Putamen (tissue), 1 donor: ENCODE measurements around the gene GSTM2.

Experiments
- DNase-seq: peaks from one replicate; pipeline ENCODE4 v3.0.0-alpha.2; 2016; ENCODE audit warnings: low spot score

The GSTM2 gene

GRCh38 chr1:109667452-109668122 is at the start of gene GSTM2:
TSS of gene GSTM2 (plus strand) at chr1:109668057. CDS start at chr1:109668116, 59 bp downstream.
- DNase-seq = peak; percentile 87

- DNase-seq = no peak
These were observed 48.9 kb upstream of the GSTM2 start for GRCh38 chr1:109618661-109619575.

DNA sequence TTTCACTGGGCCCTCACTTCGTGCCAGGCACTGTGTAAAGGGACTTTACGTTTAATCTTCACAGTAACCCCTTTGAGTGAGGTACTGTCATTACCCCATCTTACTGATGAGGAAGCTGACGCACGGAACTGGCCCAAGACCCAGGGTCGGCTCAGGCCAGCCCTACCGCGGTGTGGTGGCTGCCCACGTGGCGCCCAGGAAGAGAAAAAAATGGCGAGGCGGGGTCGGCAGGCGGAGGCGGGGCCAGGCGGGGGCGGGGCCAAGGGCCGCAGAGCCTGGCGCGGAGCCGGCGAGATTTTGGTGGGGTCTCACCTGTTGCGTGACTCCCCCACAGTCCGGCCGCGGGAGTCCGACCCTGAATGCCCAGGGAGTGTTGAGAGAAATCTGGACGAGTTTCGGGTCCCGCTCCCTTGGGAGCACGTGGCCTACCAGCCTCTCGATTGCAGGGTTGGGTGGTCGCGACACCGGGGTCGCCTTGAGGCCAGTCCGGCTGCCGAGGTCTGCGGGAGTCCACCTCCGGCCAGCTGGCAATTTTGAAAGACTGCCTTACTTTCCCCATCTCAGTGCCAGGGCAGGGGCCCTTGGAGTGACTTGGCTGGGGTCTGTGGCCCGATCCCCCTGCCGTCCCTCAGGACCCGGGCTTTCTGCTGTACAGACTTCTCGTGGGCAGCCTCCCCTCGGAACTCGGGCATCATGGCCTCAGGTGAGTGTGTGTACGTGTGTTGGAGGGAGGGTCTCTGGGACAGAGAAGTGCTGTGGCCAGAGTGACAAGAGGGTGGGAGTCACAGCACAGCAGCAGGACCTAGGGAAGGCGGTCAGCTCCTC is 48.1 kb upstream of the GSTM2 start, which contains the start of the genes AMPD2 and GNAT2:
Gene AMPD2 (plus strand): TSS at position 262 of the 825 bp plus-strand sequence. CDS start 1,339 bp downstream, outside the sequence.
Gene GNAT2 (minus strand): TSS at position 41 of the 825 bp plus-strand sequence. CDS start 6,746 bp downstream, outside the sequence.
- DNase-seq = no peak

- no peak for DNase-seq
These were observed 47.5 kb upstream of the GSTM2 start for GRCh38 chr1:109620401-109620791.

DNA sequence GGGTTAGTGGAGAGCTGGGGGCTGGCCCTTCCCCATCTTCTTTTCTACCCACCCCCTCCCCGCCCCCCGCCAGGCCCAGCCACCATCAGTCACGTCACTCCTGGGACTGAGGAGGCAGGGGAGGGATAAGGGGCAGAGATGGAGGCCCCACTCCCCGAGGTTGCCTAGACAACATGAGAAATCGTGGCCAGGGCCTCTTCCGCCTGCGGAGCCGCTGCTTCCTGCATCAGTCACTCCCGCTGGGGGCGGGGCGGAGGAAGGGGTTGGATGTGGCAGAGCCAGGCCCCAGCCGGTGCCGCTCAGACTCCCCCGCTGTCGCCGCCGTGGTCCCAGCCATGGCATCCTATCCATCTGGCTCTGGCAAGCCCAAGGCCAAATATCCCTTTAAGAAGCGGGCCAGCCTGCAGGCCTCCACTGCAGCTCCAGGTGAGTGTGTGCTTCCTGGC is 47.0 kb upstream of the GSTM2 start:
- DNase-seq = peak; percentile 87

DNA sequence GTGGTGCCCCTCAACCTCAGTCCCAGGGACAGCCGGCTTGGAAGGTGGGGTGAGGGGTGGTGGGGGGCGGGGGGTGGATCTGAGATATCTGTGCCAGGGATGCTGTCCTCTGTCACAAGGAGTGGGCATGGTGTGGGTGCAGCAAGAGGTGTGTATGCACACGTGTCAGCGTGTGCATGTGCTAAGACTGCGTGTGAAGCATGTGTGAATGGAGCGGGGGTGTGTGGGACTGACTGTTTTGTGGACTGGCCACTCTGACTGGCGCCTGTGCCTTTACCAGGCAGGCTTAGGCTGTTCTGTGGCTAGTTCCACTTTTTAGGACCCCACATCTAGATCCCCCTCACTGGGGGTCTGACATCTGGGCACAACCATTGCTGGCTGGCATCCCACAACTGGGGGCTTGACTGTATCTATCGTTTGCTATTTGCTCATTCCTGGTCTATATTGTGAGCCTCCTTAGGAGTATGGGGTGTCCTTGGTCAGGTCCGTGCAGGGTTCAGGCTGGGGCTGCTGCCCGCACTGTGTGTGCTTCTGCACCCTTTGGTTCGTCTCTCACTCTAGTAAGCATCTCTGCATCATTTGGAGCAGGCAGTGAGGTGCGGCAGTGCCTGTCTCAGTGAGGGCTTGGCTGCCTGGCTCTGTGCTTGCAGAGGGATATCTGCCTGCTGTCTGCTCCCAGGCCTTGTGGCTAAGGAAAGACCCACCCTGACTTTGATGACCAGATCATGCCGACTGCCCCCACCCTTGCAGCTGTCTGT is 46.3 kb upstream of the GSTM2 start:
- no peak for DNase-seq

DNA sequence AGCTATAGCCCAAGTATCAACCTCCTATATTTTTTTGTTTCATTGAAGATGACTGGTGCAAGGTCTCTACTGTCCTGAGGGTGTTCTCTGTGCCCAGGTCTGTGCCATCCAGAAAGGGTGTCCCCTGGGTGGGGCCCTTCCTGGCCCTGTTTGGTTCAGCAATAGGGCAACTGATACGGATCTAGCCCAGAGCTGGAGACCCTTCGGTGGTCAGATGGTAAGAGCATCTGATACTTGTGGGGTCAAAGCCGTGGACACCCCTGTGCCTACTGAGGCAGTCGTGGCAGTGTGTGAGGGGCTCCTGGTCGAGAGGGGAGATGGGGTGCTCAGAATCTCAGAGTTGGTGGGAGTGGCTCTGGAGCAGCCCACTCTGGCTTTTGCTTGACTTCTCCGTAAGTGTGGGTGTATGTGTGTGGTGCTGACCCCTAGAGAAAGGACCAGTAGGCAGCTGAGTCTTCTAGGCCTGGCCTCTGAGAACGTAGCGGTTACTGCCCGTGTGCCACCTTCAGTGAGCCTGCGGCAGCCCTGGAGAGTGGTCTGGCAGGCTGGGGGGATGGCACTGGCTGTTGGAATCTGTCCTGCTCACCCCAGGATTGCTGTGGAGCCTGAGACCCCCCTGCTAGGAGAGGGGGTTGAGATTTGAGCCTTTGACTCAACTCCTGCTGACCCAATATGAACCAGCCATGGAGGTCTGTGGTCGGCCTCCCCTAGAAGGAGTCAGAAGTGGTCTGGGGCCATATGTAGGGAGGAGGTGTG is 45.5 kb upstream of the GSTM2 start:
- no peak for DNase-seq

DNA sequence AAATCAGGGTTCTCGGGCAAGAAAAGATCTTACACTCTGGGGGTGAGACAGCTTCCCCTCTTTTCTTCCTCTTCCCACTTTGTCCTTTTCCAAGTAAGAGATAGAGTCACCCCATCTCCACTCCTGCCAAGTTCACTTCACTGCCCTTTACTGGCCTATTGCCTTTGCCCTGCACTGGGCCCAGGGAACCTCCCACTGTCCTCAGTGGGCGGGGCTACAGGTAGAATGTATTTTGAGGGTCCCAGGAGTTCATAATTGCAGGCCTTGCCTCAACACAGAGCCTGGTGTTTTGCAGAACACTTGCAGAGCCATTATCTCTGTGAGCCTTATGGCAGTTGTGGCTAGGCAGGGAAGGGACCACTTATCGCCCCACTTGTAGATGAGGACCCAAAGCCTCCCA is 45.0 kb upstream of the GSTM2 start:
- DNase-seq = no peak

DNA sequence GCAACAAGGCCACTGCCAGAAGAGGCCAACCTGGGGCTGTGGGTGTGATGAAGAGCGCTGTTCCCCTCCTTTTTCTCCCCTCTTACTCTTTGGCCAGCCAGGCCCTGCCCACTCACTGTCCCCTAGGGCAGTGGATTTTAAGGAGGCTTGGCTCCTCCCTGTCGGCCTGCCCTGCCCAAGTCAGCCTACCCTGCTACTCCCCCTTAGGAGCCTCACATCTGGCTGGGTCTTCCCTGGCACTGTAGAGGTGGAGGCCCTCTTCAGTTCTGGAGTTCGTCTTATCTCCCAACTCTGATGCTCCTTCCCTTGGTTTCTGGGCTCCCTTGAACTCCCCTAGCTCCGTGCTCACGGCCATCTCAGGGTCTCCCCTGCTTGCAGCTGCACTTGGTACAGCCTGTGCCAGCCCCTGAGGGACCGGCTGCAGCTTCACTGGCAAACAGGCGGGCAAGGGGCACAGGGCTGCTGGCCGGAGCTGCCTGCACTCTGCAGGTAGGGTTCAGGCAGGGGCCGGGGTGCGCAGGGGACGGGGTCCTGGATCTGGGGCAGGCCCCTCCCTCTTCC is 44.2 kb upstream of the GSTM2 start:
- DNase-seq = no peak

- no peak for DNase-seq
These were observed 43.5 kb upstream of the GSTM2 start for GRCh38 chr1:109624201-109625010.

DNA sequence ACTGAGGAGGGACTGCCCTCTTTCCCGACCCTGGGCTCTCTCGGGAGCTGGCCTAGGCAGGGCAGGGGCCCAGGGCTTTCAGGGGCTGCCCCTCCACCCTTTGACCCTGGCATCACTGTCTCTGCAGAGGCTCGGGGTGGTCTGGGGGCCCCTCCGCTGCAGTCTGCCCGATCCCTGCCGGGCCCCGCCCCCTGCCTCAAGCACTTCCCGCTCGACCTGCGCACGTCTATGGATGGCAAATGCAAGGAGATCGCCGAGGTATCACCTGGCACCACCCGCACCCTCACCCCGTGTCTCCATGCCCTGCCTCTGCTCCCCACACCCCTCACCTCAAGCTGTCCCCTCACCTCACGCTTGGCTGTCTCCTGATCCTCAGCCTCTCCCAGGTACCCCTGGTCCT is 42.7 kb upstream of the GSTM2 start:
- DNase-seq = no peak

DNA sequence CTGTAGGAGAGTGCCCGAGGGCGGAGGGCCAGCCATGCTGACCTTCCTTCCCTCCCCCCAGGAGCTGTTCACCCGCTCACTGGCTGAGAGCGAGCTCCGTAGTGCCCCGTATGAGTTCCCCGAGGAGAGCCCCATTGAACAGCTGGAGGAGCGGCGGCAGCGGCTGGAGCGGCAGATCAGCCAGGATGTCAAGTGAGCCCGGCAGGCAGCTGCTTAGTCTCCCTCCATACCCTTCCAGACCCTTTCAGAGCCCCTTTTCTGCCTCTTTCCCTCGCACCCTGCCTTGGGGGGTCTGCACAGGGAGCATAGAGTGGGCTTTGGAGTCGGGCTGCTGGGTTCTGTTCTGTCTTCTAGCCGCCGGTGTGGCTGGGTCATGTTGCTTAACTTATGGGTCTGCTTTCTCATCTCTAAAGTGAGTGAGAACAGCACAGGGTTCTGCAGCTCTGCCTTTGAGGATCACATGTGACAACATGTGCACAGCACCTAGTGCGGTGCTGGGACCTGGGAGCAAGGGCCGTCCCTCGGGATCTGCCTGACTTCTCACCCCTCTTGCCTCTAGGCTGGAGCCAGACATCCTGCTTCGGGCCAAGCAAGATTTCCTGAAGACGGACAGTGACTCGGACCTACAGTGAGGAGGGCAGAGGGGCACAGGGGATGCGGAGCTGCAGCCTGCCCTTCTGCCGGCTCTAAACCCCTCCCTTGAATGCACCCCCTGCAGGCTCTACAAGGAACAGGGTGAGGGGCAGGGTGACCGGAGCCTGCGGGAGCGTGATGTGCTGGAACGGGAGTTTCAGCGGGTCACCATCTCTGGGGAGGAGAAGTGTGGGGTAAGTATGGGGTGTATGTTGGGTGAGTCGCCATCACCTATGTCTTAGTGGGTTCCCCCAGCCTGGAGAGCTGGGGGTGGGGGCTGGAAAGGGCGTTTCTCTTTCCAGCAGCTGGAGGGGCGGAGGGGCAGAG is 42.0 kb upstream of the GSTM2 start:
- no peak for DNase-seq

DNA sequence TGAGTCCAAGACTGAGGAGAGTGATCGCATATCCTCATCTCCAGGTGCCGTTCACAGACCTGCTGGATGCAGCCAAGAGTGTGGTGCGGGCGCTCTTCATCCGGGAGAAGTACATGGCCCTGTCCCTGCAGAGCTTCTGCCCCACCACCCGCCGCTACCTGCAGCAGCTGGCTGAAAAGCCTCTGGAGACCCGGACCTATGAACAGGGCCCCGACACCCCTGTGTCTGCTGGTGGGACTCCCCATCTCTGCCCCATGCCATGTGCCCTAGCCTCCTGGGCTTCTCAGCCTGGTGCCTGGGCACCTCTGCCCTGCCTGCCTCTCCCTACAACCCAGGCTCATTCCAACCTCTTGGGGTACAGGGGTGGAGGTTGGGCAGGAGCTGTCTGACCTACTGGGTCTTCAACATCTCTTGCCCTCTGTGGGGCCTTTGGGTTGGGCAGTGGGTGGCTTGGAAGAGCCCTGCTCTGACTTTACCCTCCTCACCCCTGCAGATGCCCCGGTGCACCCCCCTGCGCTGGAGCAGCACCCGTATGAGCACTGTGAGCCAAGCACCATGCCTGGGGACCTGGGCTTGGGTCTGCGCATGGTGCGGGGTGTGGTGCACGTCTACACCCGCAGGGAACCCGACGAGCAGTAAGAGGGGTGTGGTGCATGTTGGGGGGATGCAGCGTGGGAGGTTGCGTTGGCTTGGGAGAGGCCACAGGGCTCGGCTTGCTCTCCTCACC is 41.0 kb upstream of the GSTM2 start:
- DNase-seq = no peak

GRCh38 chr1:109627692-109628399 is 40.0 kb upstream of the GSTM2 start:
- DNase-seq = no peak

- no peak for DNase-seq
These were observed 39.1 kb upstream of the GSTM2 start for GRCh38 chr1:109628540-109629321.
